ENCODE results near the gene NEDD4L. TPM values are rescaled to one million over a fixed set of nuclear protein-coding genes. Genes with fewer than 3 reads are reported as not detected.
"Not testable (repeated sequence)": the region's sequence is repeated elsewhere in the genome, so short reads cannot be mapped to it uniquely, and the experiment has no call there.

NEDD4L gene
- polyA plus RNA-seq, 6 donors from 2014 or later: 3.2 to 5.8 (median 3.5) TPM

DNA sequence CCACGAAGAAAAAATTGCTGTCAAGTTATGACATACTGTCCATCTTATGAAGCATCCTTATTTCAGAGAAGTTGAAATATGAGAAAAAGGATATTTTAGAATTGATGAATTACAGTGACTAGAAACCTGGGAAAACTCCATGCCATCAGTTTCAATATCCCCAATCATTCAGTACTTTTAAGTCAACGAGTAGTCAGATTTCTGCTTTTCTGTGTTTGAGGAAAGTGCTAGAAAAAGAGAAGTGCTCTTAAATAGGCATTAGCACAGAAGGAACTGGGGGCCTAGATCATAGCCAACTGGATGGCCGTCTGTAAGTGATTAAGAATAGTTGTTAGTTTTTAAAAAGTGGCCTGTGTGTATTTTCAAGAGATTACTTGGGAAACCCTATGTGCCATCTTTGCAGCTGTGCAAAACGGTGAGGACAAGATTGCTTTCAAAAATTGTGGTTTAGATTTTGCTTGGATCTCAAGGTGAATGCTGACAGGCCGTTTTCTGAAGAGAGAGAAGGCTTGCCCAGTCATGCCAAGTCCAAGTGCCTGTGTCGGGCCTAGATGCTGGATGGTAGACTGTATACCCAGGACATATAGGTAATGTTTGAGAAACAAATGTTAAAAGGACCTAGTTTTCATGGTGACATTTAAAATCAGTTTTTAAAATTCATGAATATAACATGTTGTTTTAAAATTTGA is 5.1 kb downstream of the NEDD4L start:
- H3K9me3 Mint-ChIP-seq: no peaks in the 10 kb centered on the region
- DNase-seq: no peak
- peak overlapping the region in 1 of 8 donors; percentile 22 for H3K4me3 Mint-ChIP-seq

DNA sequence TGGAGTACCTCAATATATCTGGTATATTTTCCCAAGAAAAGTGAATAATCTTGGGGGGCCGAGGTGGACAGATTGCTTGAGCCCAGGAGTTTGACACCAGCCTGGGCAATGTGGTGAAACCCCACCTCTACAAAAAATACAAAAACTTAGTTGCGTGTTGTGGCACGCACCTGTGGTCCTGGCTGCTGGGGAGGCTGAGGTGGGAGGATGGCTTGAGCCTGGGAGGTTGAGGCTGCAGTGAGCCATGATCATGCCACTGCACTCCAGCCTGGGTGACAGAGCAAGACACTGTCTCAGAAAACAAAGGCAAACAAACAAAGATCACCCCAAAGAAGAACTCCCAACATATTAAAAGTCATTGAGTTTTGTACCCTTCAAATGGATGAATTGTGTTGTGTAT is 6.9 kb downstream of the NEDD4L start:
- peak overlapping the region in 1 of 8 donors; percentile 51 for H3K4me3 Mint-ChIP-seq
- not testable (repeated sequence) for H3K27ac Mint-ChIP-seq; H3K36me3 Mint-ChIP-seq; ATAC-seq (ENCODE audit: low read depth in 2 of 2); DNase-seq; H3K4me1 Mint-ChIP-seq; H3K27me3 Mint-ChIP-seq; H3K9me3 Mint-ChIP-seq

More for the DNA sequence above, 5.1 kb downstream of the NEDD4L start:
- Mint-ChIP-seq H3K4me1 (peaks cover 12 to 20% (median 20%) of the 10 kb centered on the region in 3 donors), H3K27ac (no peak overlapping the region), H3K27me3 (no peaks in the 10 kb centered on the region), H3K36me3 (no peaks in the 10 kb centered on the region)
- ATAC-seq (ENCODE audit: low read depth in 2 of 2): no peak

DNA sequence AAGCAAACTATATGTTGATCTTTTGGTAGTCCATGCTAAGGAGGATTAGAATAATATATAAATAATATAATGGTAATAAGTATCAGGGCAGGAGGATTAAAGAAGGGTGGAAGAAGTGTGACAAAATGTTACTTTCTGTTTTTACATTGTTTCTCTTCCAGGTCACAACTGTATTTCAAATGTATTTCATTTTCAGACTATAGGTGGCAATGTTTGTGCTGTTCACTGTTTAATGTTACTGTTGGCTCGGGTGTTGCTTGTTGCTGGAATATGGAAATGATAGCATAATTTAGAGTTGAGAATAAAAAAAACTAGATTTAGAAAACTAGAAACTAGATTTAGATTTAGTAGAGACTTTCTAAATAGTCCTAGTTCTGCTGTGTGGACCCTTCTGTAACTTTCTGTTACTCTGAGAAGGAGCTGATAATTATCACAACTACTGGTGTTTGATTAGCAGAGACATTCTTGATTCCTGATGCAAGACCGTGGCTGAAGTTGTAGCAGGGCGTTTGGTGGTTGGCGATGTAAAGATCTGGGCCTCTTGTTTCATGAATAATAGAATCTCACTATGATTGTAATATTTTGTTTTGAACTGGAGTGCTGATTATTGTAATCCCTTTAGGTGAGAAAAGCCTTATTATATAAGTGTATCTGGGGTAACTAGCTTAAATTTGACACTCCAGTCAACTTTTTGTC is 7.9 kb downstream of the NEDD4L start:
- H3K9me3 Mint-ChIP-seq: no peaks in the 10 kb centered on the region
- peaks cover 0 to 4% of the 10 kb centered on the region in 2 donors for H3K36me3 Mint-ChIP-seq
- ATAC-seq (ENCODE audit: low read depth in 2 of 2) (peak; percentile 43 to 46), DNase-seq (no peak)
- no peak overlapping the region for H3K27ac Mint-ChIP-seq
- peaks cover 0 to 5% (median 4%) of the 10 kb centered on the region in 3 donors for H3K4me1 Mint-ChIP-seq
- no peaks in the 10 kb centered on the region for H3K27me3 Mint-ChIP-seq
- no peak overlapping the region for H3K4me3 Mint-ChIP-seq

DNA sequence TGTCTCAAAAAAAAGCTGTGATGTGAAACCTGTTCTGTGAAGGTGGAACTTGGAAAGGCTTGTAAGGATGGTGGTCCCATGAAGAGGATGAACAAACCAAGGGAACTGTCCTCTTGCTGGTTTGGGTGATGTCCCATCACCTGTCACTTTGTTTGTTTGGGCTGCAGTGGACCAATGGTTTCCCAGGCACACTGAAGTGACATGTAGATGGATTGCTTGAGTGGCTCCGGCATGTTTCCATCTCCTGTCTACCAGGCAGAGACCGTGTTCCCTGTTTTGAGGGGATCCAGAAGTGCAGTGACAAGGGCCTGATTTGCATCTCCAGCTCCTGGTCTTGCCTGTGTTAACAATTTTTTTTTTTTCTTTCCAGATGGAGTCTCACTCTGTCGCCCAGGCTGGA is 8.9 kb downstream of the NEDD4L start:
- Mint-ChIP-seq H3K4me3 (no peak overlapping the region), H3K4me1 (peaks cover 0 to 5% (median 4%) of the 10 kb centered on the region in 3 donors), H3K27ac (peak overlapping the region in 1 of 6 donors; percentile 65), H3K36me3 (peaks cover 0 to 4% of the 10 kb centered on the region in 2 donors), H3K9me3 (no peaks in the 10 kb centered on the region), H3K27me3 (no peaks in the 10 kb centered on the region)
- ATAC-seq (ENCODE audit: low read depth in 2 of 2) (no peak), DNase-seq (no peak)

DNA sequence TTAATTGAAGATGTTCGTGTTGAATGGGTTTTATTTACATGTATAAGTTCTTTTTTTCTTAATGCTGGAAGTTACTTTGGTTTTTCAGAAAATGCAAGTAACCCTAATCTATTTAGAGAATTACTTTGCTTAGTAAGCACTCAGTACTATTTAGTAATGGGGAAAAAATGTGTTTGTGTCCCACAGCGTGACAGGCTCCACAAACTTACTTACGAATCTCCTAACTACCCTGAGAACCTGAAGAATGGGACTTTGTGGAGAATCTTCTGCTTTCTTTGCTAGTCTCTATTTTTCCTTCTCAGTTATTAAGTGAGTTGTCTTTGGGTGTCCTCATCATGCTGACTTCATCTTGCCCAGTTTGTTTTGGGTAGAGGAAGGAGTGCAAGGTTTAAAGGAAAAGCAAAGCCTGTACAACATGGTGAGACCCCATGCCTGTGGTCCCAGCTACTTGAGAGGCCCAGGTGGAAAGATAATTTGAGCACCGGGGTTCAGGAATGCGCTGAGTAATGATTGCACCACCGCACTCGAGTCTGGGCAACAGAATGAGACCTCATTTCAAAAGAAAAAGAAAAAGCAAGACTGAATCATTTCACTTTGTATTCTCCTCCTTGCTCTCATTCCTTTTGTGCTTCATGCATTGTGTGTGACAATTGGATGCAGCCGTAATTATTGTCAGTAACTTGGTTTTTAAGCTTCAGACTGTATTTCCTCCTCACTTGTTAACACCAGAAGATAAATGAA is 10.2 kb downstream of the NEDD4L start:
- no peak for DNase-seq
- ATAC-seq (ENCODE audit: low read depth in 2 of 2): no peak
- no peak overlapping the region for H3K27ac Mint-ChIP-seq
- peaks cover 3 to 5% (median 4%) of the 10 kb centered on the region in 3 donors for H3K4me1 Mint-ChIP-seq
- H3K27me3 Mint-ChIP-seq: no peaks in the 10 kb centered on the region
- H3K9me3 Mint-ChIP-seq: no peaks in the 10 kb centered on the region
- peaks cover 0 to 4% of the 10 kb centered on the region in 2 donors for H3K36me3 Mint-ChIP-seq
- H3K4me3 Mint-ChIP-seq: no peak overlapping the region

DNA sequence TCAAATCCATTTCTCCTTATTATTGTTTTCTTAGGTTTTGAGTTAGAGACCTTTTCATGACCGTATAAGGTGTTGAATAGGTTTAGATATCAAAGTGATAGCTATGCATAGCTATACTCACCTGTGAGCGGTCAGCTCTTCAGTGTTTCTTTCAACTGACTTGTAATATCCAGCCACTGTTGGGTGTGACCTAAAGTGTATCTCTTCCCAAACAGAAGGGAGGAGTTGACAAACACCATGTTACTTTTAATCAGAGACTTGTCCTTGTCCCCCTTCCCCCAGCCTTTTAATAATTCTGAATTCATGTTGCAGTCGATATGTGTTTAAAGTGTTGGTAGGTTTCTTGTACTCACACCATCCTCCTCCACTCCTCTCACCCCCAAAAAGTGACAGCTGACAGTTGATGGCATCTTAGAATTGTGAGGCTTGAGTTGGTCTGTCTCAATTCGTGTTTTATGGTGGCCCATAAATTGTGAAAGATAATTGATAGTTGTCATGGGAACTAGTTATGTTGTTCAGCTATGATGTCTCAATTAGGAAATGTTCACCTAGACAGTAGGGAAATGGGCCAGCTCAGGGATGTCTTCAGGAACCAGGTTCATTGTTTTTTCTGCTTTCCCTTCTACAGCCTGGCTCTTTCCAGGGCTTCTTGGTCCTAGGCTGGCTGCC is 12.0 kb downstream of the NEDD4L start:
- H3K27me3 Mint-ChIP-seq: no peaks in the 10 kb centered on the region
- no peaks in the 10 kb centered on the region for H3K9me3 Mint-ChIP-seq
- peaks cover 3 to 5% (median 4%) of the 10 kb centered on the region in 3 donors for H3K4me1 Mint-ChIP-seq

DNA sequence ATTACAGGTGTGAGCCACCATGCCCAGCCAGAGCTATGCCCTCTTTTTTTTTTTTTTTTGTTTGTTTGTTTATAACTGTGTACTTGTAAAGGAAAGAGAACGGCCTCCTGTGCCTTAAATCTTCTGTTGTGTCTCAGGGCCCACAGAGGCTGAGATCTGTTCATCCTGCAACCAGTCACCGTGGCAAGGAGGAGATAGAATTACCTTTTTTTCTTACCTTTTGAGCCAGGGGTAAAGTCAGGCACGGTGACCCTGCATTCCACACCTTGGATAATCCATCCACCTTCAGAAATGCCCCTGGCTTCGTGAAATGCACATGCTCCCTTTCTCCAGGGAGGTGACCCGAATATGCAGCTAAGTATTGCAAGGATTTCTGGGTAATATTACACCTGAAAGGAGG is 12.8 kb downstream of the NEDD4L start:
- ATAC-seq (ENCODE audit: low read depth in 2 of 2) (no peak), DNase-seq (no peak)
- no peak overlapping the region for H3K27ac Mint-ChIP-seq
- peaks cover 0 to 4% of the 10 kb centered on the region in 2 donors for H3K36me3 Mint-ChIP-seq
- no peaks in the 10 kb centered on the region for H3K9me3 Mint-ChIP-seq
- H3K27me3 Mint-ChIP-seq: no peaks in the 10 kb centered on the region
- H3K4me1 Mint-ChIP-seq: peaks cover 3 to 4% (median 3%) of the 10 kb centered on the region in 3 donors
- no peak overlapping the region for H3K4me3 Mint-ChIP-seq

More for the DNA sequence above, 12.0 kb downstream of the NEDD4L start:
- DNase-seq: no peak
- no peak for ATAC-seq (ENCODE audit: low read depth in 2 of 2)
- Mint-ChIP-seq H3K27ac (peak overlapping the region in 1 of 6 donors; percentile 60), H3K4me3 (no peak overlapping the region), H3K36me3 (peaks cover 0 to 4% of the 10 kb centered on the region in 2 donors)

DNA sequence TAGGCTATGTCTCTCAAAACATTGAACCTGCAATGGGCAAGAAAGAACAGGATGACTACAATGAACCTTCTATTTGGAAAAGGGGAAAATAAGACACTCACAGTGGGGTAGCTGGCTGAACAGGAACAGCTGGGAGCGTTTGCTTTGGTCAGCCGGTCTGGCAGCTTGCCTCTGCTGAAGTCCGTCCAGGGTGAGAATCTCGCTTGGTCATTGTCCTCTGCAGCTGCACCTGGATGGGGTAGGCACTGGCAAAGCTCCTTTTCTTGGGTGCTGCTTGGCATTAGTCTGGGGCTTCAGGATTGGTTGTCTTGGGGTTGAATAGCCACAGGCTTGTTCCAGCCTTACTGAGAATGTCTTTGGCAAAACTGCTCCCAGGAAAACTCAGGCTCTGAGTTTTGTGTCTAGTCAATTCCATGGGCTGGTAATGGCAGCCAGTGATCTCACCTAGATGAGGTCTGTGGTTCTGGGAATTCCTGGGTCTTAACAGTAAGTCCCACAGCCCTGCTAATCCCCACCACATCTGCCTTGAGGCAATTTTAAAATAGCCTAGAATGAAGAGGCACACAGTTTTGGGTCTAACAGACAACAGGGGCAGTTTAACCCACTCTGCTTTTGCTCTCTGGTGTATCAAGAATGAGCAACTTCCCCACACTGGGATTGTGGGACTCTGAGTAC is 13.4 kb downstream of the NEDD4L start:
- Mint-ChIP-seq H3K9me3 (no peaks in the 10 kb centered on the region), H3K27ac (no peak overlapping the region), H3K27me3 (no peaks in the 10 kb centered on the region), H3K4me3 (no peak overlapping the region), H3K4me1 (peaks cover 0 to 3% (median 0%) of the 10 kb centered on the region in 3 donors), H3K36me3 (peaks cover 0 to 4% of the 10 kb centered on the region in 2 donors)
- ATAC-seq (ENCODE audit: low read depth in 2 of 2) (no peak), DNase-seq (no peak)

DNA sequence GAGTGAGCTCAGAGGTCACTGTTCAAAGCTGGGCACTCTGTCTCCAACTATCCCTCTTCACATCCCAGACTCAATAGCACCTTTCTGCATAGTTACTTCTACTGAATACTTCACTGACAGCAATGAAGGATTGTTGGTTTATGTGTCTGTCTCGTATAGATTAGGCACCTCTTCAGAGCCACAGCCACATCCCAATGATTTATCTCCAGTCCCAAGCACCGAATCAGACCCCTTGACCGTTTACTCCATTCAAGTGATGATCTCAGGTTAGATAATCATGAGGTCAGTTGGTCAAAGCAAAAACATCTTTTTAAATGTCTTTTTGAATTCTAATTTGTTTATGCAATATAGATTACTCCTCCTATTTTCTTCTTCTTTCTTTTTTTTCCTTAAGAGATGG is 14.7 kb downstream of the NEDD4L start:
- H3K4me3 Mint-ChIP-seq: no peak overlapping the region
- peaks cover 0 to 4% of the 10 kb centered on the region in 2 donors for H3K36me3 Mint-ChIP-seq
- no peaks in the 10 kb centered on the region for H3K9me3 Mint-ChIP-seq
- peak overlapping the region in 1 of 6 donors; percentile 20 for H3K27ac Mint-ChIP-seq
- DNase-seq: no peak
- no peaks in the 10 kb centered on the region for H3K27me3 Mint-ChIP-seq
- ATAC-seq (ENCODE audit: low read depth in 2 of 2): no peak
- H3K4me1 Mint-ChIP-seq: peaks cover 0 to 3% (median 0%) of the 10 kb centered on the region in 3 donors

DNA sequence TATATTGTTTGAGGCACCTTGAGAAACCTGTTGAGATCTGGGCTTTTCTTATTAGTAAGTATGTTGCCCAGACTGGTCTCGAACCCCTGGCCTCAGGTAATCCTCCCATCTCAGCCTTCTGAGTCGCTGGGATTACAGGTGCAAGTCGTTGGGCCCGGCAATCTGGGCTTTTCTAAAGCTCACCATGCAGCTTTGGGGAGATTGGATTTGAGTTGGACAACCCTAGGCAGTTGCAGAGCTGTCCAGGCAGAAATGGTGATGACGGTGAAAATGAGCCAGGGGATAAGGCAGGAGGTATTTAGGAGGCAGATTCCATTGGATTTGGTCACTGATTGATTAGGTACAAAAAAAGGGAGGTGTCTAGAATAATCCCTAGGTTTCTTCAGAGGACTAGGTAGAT is 16.2 kb downstream of the NEDD4L start:
- DNase-seq: no peak
- no peak overlapping the region for H3K27ac Mint-ChIP-seq
- H3K4me1 Mint-ChIP-seq: peaks cover 0 to 3% (median 0%) of the 10 kb centered on the region in 3 donors
- no peaks in the 10 kb centered on the region for H3K27me3 Mint-ChIP-seq
- no peak for ATAC-seq (ENCODE audit: low read depth in 2 of 2)
- no peak overlapping the region for H3K4me3 Mint-ChIP-seq
- H3K9me3 Mint-ChIP-seq: no peaks in the 10 kb centered on the region
- no peaks in the 10 kb centered on the region for H3K36me3 Mint-ChIP-seq

DNA sequence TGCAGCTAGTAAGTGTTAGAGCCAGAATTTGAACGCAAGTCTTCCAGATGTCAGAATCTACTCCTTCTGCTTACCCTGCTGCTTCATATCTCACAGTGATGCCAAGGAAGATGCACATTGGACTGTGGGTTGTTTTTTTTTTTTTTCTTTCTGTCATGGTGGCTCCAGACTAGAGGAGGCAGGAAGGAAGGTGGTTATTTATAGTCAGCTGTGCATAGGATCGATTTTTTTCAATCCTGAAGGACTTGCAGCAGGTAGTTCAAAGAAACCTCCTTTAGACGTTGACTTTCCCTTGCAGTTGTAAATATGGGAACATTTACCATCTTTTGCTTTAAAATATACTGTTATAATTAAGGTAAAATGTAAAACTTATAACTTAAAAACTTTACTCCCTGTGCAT is 17.3 kb downstream of the NEDD4L start:
- ATAC-seq (ENCODE audit: low read depth in 2 of 2): no peak
- H3K27me3 Mint-ChIP-seq: no peaks in the 10 kb centered on the region
- no peak overlapping the region for H3K4me3 Mint-ChIP-seq
- no peaks in the 10 kb centered on the region for H3K9me3 Mint-ChIP-seq
- H3K36me3 Mint-ChIP-seq: no peaks in the 10 kb centered on the region
- H3K4me1 Mint-ChIP-seq: peaks cover 0 to 3% (median 0%) of the 10 kb centered on the region in 3 donors
- no peak overlapping the region for H3K27ac Mint-ChIP-seq
- DNase-seq: no peak

DNA sequence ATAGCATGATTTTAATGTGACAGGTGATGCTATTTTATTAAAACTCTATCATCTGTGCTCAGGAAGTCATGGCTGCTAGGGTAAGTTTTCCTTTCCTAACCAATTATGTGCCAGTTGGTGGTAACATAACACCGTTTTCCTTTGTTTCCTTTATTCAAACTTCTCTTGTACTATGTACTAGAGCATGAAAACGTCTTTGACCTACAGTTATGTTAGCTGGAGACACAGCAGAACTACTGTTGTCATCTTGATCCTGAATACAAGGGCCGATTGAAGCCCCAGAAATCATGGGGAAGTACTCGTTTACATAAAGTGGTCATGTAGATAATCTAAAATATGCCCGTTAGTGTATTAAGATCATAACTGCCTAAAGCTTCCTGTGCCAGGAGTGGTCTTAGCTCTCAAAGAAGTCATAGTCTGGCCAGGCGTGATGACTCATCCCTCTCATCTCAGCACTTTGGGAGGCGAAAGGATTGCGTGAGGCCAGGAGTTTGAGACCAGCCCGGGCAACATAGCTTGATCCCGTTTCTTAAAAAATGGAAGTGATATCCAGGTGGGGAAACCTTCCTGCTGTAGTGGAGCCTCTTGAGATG is 20.5 kb downstream of the NEDD4L start:
- DNase-seq (no peak), ATAC-seq (ENCODE audit: low read depth in 2 of 2) (no peak)
- no peaks in the 10 kb centered on the region for H3K9me3 Mint-ChIP-seq
- H3K27me3 Mint-ChIP-seq: no peaks in the 10 kb centered on the region
- no peak overlapping the region for H3K4me3 Mint-ChIP-seq
- no peaks in the 10 kb centered on the region for H3K4me1 Mint-ChIP-seq
- H3K36me3 Mint-ChIP-seq: peaks cover 0 to 5% of the 10 kb centered on the region in 2 donors
- no peak overlapping the region for H3K27ac Mint-ChIP-seq

Measured in naive B cell (primary cell).